ENCODE measurements around the gene BMF.

The BMF gene

GRCh38 chr15:40060236-40060961 is 48.3 kb downstream of the BMF start:
- 0 out of 2 replicates have a peak, but pooled peaks cover 8% of the 10 kb centered on the region for H3K36me3 ChIP-seq (ENCODE audit: insufficient read depth, low read length)
- no peaks in the 10 kb centered on the region for H3K27me3 ChIP-seq (ENCODE audit: insufficient read depth, low read length)
- peaks cover 42% of the 10 kb centered on the region for H3K4me1 ChIP-seq (ENCODE audit: control insufficient read depth, insufficient read depth, low read length, unreplicated experiment)
- no peaks in the 10 kb centered on the region for H3K79me2 ChIP-seq (ENCODE audit: control insufficient read depth, insufficient read depth, low read length, unreplicated experiment)
- H3K4me3 ChIP-seq (ENCODE audit: low read depth, low read length) = no peak overlapping the region
- no peak overlapping the region for H3K27ac ChIP-seq (ENCODE audit: low read depth, low read length)
- H2AFZ ChIP-seq (ENCODE audit: low read length, unreplicated experiment) = no peak overlapping the region

DNA sequence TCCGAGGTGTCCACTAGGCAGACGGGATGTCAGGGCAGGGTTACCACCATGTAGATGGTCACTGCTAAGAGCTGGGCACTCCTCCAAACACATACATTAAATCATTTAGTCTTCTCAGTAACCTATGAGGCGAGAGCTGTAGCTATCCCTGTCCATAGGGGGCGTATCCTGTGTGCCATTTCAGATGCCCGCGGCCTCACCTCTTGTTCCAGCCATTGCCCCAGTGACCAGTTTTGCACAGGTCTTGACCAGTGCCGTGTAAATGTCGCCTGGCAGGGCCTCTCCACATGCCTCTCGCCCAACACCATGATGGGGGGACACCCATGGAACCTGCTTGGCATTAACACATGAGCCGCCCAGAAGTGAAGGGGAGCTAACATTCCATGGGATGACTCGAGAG is 48.9 kb downstream of the BMF start:
- H3K4me3 ChIP-seq (ENCODE audit: low read depth, low read length) = no peak overlapping the region
- 0 out of 2 replicates have a peak, but pooled peaks cover 8% of the 10 kb centered on the region for H3K36me3 ChIP-seq (ENCODE audit: insufficient read depth, low read length)
- no peak overlapping the region for H3K27ac ChIP-seq (ENCODE audit: low read depth, low read length)
- H3K79me2 ChIP-seq (ENCODE audit: control insufficient read depth, insufficient read depth, low read length, unreplicated experiment) = no peaks in the 10 kb centered on the region
- no peaks in the 10 kb centered on the region for H3K27me3 ChIP-seq (ENCODE audit: insufficient read depth, low read length)
- no peak overlapping the region for H2AFZ ChIP-seq (ENCODE audit: low read length, unreplicated experiment)
- H3K4me1 ChIP-seq (ENCODE audit: control insufficient read depth, insufficient read depth, low read length, unreplicated experiment) = peaks cover 44% of the 10 kb centered on the region

GRCh38 chr15:40058476-40059140 is 50.1 kb downstream of the BMF start:
- H3K79me2 ChIP-seq (ENCODE audit: control insufficient read depth, insufficient read depth, low read length, unreplicated experiment) = no peaks in the 10 kb centered on the region
- H3K27me3 ChIP-seq (ENCODE audit: insufficient read depth, low read length) = no peaks in the 10 kb centered on the region
- peak overlapping the region; percentile 16 for H2AFZ ChIP-seq (ENCODE audit: low read length, unreplicated experiment)
- H3K36me3 ChIP-seq (ENCODE audit: insufficient read depth, low read length) = 0 out of 2 replicates have a peak, but pooled peaks cover 8% of the 10 kb centered on the region
- peaks cover 43% of the 10 kb centered on the region for H3K4me1 ChIP-seq (ENCODE audit: control insufficient read depth, insufficient read depth, low read length, unreplicated experiment)
- H3K4me3 ChIP-seq (ENCODE audit: low read depth, low read length) = no peak overlapping the region
- H3K27ac ChIP-seq (ENCODE audit: low read depth, low read length) = peak overlapping the region; percentile 62

GRCh38 chr15:40055576-40056293 is 52.9 kb downstream of the BMF start:
- H3K79me2 ChIP-seq (ENCODE audit: control insufficient read depth, insufficient read depth, low read length, unreplicated experiment) = no peaks in the 10 kb centered on the region
- peaks cover 37% of the 10 kb centered on the region for H3K4me1 ChIP-seq (ENCODE audit: control insufficient read depth, insufficient read depth, low read length, unreplicated experiment)
- H3K36me3 ChIP-seq (ENCODE audit: insufficient read depth, low read length) = 0 out of 2 replicates have a peak, but pooled peaks cover 8% of the 10 kb centered on the region
- H3K27me3 ChIP-seq (ENCODE audit: insufficient read depth, low read length) = no peaks in the 10 kb centered on the region
- H2AFZ ChIP-seq (ENCODE audit: low read length, unreplicated experiment) = no peak overlapping the region
- peak overlapping the region; percentile 28; the same call in 1 of the 2 replicates for H3K27ac ChIP-seq (ENCODE audit: low read depth, low read length)
- H3K4me3 ChIP-seq (ENCODE audit: low read depth, low read length) = no peak overlapping the region

DNA sequence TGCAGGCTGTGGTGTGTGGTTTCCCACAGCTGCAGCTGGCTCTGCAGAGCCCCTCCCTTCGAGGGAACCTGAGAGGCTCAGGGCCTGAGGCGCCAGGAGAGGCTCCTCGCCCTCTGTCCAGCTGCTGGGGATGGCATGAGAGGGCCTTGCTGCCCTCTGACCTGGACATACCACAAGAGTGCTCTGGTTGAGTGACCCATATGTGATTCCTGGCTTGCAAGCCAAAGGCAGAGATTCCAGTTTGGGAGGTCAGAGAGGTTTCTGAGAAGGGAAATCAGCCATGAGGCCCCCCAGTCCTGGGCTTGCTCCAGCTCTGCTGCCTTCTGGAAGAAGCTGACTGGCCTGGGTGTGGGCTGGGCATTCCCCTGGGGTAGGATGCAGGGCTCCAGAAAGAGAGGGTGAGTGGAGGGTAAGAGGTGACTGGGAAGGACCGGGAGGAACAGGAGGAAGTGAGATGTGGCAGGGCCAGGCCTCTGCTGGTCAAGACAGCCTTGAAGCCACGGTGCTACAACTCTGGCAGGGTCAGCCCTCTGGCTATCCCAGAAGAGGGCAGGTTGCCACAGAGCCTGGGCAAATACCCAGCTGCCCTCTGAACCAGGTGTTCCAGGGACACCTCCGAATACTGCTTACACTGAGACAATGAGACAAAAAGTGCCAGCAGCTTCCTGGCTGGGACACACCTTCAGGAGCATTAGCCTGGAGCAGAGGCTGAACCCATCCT is 53.7 kb downstream of the BMF start:
- Histone ChIP-seq H3K27me3 (ENCODE audit: insufficient read depth, low read length) (no peaks in the 10 kb centered on the region), H2AFZ (ENCODE audit: low read length, unreplicated experiment) (no peak overlapping the region), H3K4me1 (ENCODE audit: control insufficient read depth, insufficient read depth, low read length, unreplicated experiment) (peaks cover 37% of the 10 kb centered on the region), H3K27ac (ENCODE audit: low read depth, low read length) (peak overlapping the region; percentile 28; the same call in 1 of the 2 replicates), H3K4me3 (ENCODE audit: low read depth, low read length) (no peak overlapping the region), H3K36me3 (ENCODE audit: insufficient read depth, low read length) (0 out of 2 replicates have a peak, but pooled peaks cover under 1% of the 10 kb centered on the region), H3K79me2 (ENCODE audit: control insufficient read depth, insufficient read depth, low read length, unreplicated experiment) (no peaks in the 10 kb centered on the region)

DNA sequence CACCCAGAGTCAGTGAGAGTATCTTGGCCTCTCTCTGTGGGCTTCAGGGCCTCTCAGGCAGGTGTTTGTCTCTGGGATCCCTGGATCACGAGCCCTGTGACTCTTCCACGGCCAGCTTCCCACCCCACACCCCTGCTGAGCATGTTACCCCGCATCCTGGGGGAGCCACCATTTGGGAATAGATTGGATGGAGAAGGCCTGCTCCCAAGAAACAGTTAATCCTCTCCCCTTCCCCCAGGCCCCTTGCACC is 54.1 kb downstream of the BMF start:
- no peak overlapping the region for H2AFZ ChIP-seq (ENCODE audit: low read length, unreplicated experiment)
- no peak overlapping the region for H3K4me3 ChIP-seq (ENCODE audit: low read depth, low read length)
- H3K27me3 ChIP-seq (ENCODE audit: insufficient read depth, low read length) = no peaks in the 10 kb centered on the region
- no peaks in the 10 kb centered on the region for H3K36me3 ChIP-seq (ENCODE audit: insufficient read depth, low read length)
- peaks cover 37% of the 10 kb centered on the region for H3K4me1 ChIP-seq (ENCODE audit: control insufficient read depth, insufficient read depth, low read length, unreplicated experiment)
- H3K27ac ChIP-seq (ENCODE audit: low read depth, low read length) = peak overlapping the region; percentile 5; the same call in 1 of the 2 replicates
- H3K79me2 ChIP-seq (ENCODE audit: control insufficient read depth, insufficient read depth, low read length, unreplicated experiment) = no peaks in the 10 kb centered on the region

- H2AFZ ChIP-seq (ENCODE audit: low read length, unreplicated experiment) = no peak overlapping the region
- H3K4me3 ChIP-seq (ENCODE audit: low read depth, low read length) = no peak overlapping the region
- H3K27me3 ChIP-seq (ENCODE audit: insufficient read depth, low read length) = no peaks in the 10 kb centered on the region
- no peaks in the 10 kb centered on the region for H3K79me2 ChIP-seq (ENCODE audit: control insufficient read depth, insufficient read depth, low read length, unreplicated experiment)
- H3K27ac ChIP-seq (ENCODE audit: low read depth, low read length) = peak overlapping the region; percentile 5; the same call in 1 of the 2 replicates
- H3K4me1 ChIP-seq (ENCODE audit: control insufficient read depth, insufficient read depth, low read length, unreplicated experiment) = peaks cover 32% of the 10 kb centered on the region
- H3K36me3 ChIP-seq (ENCODE audit: insufficient read depth, low read length) = no peaks in the 10 kb centered on the region
Measured at GRCh38 chr15:40053831-40054604, 54.7 kb downstream of the BMF start.

GRCh38 chr15:40053079-40053830 is 55.4 kb downstream of the BMF start:
- H2AFZ ChIP-seq (ENCODE audit: low read length, unreplicated experiment) = no peak overlapping the region
- no peaks in the 10 kb centered on the region for H3K27me3 ChIP-seq (ENCODE audit: insufficient read depth, low read length)
- no peak overlapping the region for H3K4me3 ChIP-seq (ENCODE audit: low read depth, low read length)
- peaks cover 30% of the 10 kb centered on the region for H3K4me1 ChIP-seq (ENCODE audit: control insufficient read depth, insufficient read depth, low read length, unreplicated experiment)
- H3K79me2 ChIP-seq (ENCODE audit: control insufficient read depth, insufficient read depth, low read length, unreplicated experiment) = no peaks in the 10 kb centered on the region
- H3K27ac ChIP-seq (ENCODE audit: low read depth, low read length) = no peak overlapping the region
- no peaks in the 10 kb centered on the region for H3K36me3 ChIP-seq (ENCODE audit: insufficient read depth, low read length)

DNA sequence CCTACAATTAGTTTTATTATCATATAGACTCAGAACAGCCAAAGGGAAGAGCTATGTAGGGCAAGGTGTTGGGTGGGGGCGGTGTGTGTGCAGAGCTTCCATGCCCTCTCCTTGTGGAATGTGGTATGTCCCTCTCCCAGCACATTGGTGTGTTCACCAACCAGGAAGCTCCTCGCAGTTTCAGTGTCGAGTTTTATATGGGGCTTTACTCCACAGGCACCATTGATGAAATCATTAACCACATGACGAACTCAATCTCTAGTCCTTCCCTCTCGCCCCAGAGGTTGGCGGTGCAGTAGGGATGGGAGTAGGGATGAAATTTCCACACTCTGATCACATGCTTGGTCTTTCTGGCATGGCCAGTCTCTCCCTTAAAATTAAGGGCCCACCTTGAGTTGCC is 56.1 kb downstream of the BMF start:
- Histone ChIP-seq H3K27me3 (ENCODE audit: insufficient read depth, low read length) (no peaks in the 10 kb centered on the region), H3K27ac (ENCODE audit: low read depth, low read length) (no peak overlapping the region), H3K36me3 (ENCODE audit: insufficient read depth, low read length) (no peaks in the 10 kb centered on the region), H3K4me1 (ENCODE audit: control insufficient read depth, insufficient read depth, low read length, unreplicated experiment) (peaks cover 33% of the 10 kb centered on the region), H2AFZ (ENCODE audit: low read length, unreplicated experiment) (no peak overlapping the region), H3K79me2 (ENCODE audit: control insufficient read depth, insufficient read depth, low read length, unreplicated experiment) (no peaks in the 10 kb centered on the region), H3K4me3 (ENCODE audit: low read depth, low read length) (no peak overlapping the region)
